A549 (cell line): ENCODE results near the gene EXO1.

Source experiments
- CBX2 ChIP-seq: fragments of 200-600 bp; sonication (generic); IDR thresholded peaks from 2 replicates; pipeline ENCODE4 v1.6.1; 2016; ENCODE audit warnings: low read depth, mild to moderate bottlenecking, borderline replicate concordance
- POLR2A ChIP-seq: IDR thresholded peaks from 2 replicates; pipeline ENCODE4 v1.6.1; 2012; ENCODE audit warnings: mild to moderate bottlenecking, low read length
- RAD21 ChIP-seq, 2 experiments: fragments of >200 bp in 1 of 2; sonication (Bioruptor Twin) in 1 of 2; formaldehyde crosslinking in 1 of 2; IDR thresholded peaks in 1 of 2; conservative IDR thresholded peaks in 1 of 2; 2 replicates in 1 of 2; 3 replicates in 1 of 2; pipeline ENCODE4 v1.6.1; 2012 to 2018; ENCODE audit warnings: inconsistent platforms in 1 of 2
- USF2 ChIP-seq: fragments of 450-650 bp; IDR thresholded peaks from 2 replicates; pipeline ENCODE4 v1.6.1; 2014; ENCODE audit warnings: antibody characterized with exemption
- TF ChIP-seq, protein P1 (sequence below): fragments of >200 bp; sonication (Bioruptor Twin); formaldehyde crosslinking; IDR thresholded peaks from 3 replicates; pipeline ENCODE4 v1.5.1; 2016
- TF ChIP-seq, protein P2 (sequence below): fragments of 250-450 bp; sonication (Bioruptor Pico); IDR thresholded peaks from 2 replicates; pipeline ENCODE4 v1.5.0; 2021; ENCODE audit warnings: mild to moderate bottlenecking, moderate library complexity, borderline replicate concordance

GRCh38 chr1:241819340-241819866 is 28.6 kb upstream of the EXO1 start:
- TF ChIP-seq USF2 (no peak), POLR2A (no peak), CBX2 (no peak), RAD21 (conservative IDR thresholded peaks at IDR 0.05 in 1 of 2, IDR thresholded peaks at IDR 0.05 in 1 of 2) (no peak)
- TF ChIP-seq, protein P1, sequence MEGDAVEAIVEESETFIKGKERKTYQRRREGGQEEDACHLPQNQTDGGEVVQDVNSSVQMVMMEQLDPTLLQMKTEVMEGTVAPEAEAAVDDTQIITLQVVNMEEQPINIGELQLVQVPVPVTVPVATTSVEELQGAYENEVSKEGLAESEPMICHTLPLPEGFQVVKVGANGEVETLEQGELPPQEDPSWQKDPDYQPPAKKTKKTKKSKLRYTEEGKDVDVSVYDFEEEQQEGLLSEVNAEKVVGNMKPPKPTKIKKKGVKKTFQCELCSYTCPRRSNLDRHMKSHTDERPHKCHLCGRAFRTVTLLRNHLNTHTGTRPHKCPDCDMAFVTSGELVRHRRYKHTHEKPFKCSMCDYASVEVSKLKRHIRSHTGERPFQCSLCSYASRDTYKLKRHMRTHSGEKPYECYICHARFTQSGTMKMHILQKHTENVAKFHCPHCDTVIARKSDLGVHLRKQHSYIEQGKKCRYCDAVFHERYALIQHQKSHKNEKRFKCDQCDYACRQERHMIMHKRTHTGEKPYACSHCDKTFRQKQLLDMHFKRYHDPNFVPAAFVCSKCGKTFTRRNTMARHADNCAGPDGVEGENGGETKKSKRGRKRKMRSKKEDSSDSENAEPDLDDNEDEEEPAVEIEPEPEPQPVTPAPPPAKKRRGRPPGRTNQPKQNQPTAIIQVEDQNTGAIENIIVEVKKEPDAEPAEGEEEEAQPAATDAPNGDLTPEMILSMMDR, result no peak
- TF ChIP-seq, protein P2, sequence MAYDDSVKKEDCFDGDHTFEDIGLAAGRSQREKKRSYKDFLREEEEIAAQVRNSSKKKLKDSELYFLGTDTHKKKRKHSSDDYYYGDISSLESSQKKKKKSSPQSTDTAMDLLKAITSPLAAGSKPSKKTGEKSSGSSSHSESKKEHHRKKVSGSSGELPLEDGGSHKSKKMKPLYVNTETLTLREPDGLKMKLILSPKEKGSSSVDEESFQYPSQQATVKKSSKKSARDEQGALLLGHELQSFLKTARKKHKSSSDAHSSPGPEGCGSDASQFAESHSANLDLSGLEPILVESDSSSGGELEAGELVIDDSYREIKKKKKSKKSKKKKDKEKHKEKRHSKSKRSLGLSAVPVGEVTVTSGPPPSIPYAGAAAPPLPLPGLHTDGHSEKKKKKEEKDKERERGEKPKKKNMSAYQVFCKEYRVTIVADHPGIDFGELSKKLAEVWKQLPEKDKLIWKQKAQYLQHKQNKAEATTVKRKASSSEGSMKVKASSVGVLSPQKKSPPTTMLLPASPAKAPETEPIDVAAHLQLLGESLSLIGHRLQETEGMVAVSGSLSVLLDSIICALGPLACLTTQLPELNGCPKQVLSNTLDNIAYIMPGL (CRISPR knock-in tag), result no peak
